Neutrophil (primary cell): Measurements from ENCODE around the gene ADD2.
"Not testable (repeated sequence)": the region's sequence is repeated elsewhere in the genome, so short reads cannot be mapped to it uniquely, and the experiment has no call there.

Experiments used
- H3K27ac ChIP-seq: fragments of 200-600 bp; sonication (generic); 2 replicates; pipeline ENCODE4 v1.5.1; 2016; ENCODE audit warnings: mild to moderate bottlenecking, moderate library complexity
- H3K27me3 ChIP-seq: fragments of 200-600 bp; sonication (generic); 2 replicates; pipeline ENCODE4 v1.6.0; 2016; ENCODE audit warnings: mild to moderate bottlenecking
- H3K36me3 ChIP-seq: fragments of 200-600 bp; sonication (generic); 2 replicates; pipeline ENCODE4 v1.5.1; 2017
- H3K4me1 ChIP-seq, 2 experiments: fragments of 200-600 bp in 1 of 2; sonication (generic) in 1 of 2; 1 replicate in 1 of 2; 2 replicates in 1 of 2; pipeline versions ENCODE4 v1.5.1 to v1.6.1; 2013 to 2016; ENCODE audit warnings: low read depth in 1 of 2, low read length in 1 of 2, mild to moderate bottlenecking in 1 of 2, moderate library complexity in 1 of 2; ENCODE audit not compliant: control insufficient read depth in 1 of 2, insufficient read depth in 1 of 2
- H3K4me3 ChIP-seq, 2 experiments: fragments of 200-600 bp in 1 of 2; sonication (generic) in 1 of 2; 1 replicate in 1 of 2; 2 replicates in 1 of 2; pipeline ENCODE4 v1.5.1; 2013 to 2016; ENCODE audit warnings: low read depth in 1 of 2, low read length in 1 of 2, mild to moderate bottlenecking in 1 of 2, moderate library complexity in 1 of 2
- H3K9me3 ChIP-seq: fragments of 200-600 bp; sonication (generic); 2 replicates; pipeline ENCODE4 v1.5.1; 2016
- CTCF ChIP-seq: fragments of 200-600 bp; sonication (generic); IDR thresholded peaks from 2 replicates; pipeline ENCODE4 v1.5.1; 2016; ENCODE audit warnings: antibody characterized with exemption

The ADD2 gene

GRCh38 chr2:70627211-70627898 lies 140.6 kb downstream of the ADD2 start:
- no peaks in the 10 kb centered on the region for H3K9me3 ChIP-seq

GRCh38 chr2:70626254-70626990 lies 141.6 kb downstream of the ADD2 start:
- Histone ChIP-seq H3K4me3 (no peak overlapping the region), H3K27ac (no peak overlapping the region), H3K9me3 (no peaks in the 10 kb centered on the region), H3K27me3 (peaks cover 4% of the 10 kb centered on the region), H3K4me1 (no peaks in the 10 kb centered on the region), H3K36me3 (no peaks in the 10 kb centered on the region)
- no peak for TF ChIP-seq CTCF

More at GRCh38 chr2:70627211-70627898, 140.6 kb downstream of the ADD2 start:
- H3K4me1 ChIP-seq: no peaks in the 10 kb centered on the region
- H3K4me3 ChIP-seq: no peak overlapping the region
- H3K36me3 ChIP-seq: no peaks in the 10 kb centered on the region
- TF ChIP-seq CTCF: no peak
- H3K27me3 ChIP-seq: no peaks in the 10 kb centered on the region
- H3K27ac ChIP-seq: no peak overlapping the region

DNA sequence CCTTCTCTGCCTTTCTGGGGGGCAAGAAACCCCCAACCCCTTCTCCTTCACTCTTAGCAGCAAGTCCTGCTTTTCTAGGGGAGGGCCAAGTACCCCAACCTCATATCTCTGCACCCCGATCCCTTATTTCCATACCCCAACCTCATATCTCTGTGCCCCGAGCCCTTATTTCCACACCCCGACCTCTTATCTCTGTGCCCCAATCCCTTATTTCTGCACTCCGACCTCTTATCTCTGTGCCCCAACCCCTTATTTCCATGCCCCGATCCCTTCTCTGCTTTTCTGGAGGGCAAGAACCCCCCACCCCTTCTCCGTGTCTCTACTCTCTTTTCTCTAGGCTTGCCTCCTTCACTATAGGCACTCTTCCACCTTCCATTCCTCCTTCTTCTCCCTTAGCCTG lies 146.5 kb downstream of the ADD2 start:
- peaks cover 33% of the 10 kb centered on the region for H3K27me3 ChIP-seq
- H3K27ac ChIP-seq, H3K4me3 ChIP-seq, H3K4me1 ChIP-seq, H3K36me3 ChIP-seq, H3K9me3 ChIP-seq: not testable (repeated sequence)

GRCh38 chr2:70620020-70620419 lies 148.0 kb downstream of the ADD2 start:
- Histone ChIP-seq H3K27me3 (peaks cover 33% of the 10 kb centered on the region), H3K9me3 (no peaks in the 10 kb centered on the region)
- TF ChIP-seq CTCF: no peak

GRCh38 chr2:70619167-70619566 lies 148.8 kb downstream of the ADD2 start:
- H3K36me3 ChIP-seq: no peaks in the 10 kb centered on the region
- H3K4me1 ChIP-seq: no peaks in the 10 kb centered on the region
- TF ChIP-seq CTCF: no peak
- peaks cover 33% of the 10 kb centered on the region for H3K27me3 ChIP-seq
- H3K27ac ChIP-seq: no peak overlapping the region
- no peak overlapping the region for H3K4me3 ChIP-seq
- no peaks in the 10 kb centered on the region for H3K9me3 ChIP-seq

More at GRCh38 chr2:70620020-70620419, 148.0 kb downstream of the ADD2 start:
- Histone ChIP-seq H3K4me1 (no peaks in the 10 kb centered on the region), H3K4me3 (no peak overlapping the region), H3K36me3 (no peaks in the 10 kb centered on the region), H3K27ac (no peak overlapping the region)

- H3K27ac ChIP-seq: no peak overlapping the region
- TF ChIP-seq CTCF: no peak
- H3K4me1 ChIP-seq: no peaks in the 10 kb centered on the region
- H3K27me3 ChIP-seq: peaks cover 29% of the 10 kb centered on the region
- no peaks in the 10 kb centered on the region for H3K36me3 ChIP-seq
- H3K4me3 ChIP-seq: no peak overlapping the region
- H3K9me3 ChIP-seq: no peaks in the 10 kb centered on the region
These were observed 151.8 kb downstream of the ADD2 start for GRCh38 chr2:70616168-70616694.
